H1 (cell line): ENCODE results near the gene F3. TPM values are rescaled to one million over a fixed set of nuclear protein-coding genes. Genes with fewer than 3 reads are reported as not detected.

Experiments used
- CTCF ChIA-PET: fragments of 300-600 bp; sonication (Branson Sonifier 250); formaldehyde crosslinking; loops from one replicate; lab custom pipeline; 2021; ENCODE audit not compliant: partially characterized antibody; lab: Charles Lee
- POLR2A ChIA-PET: fragments of 300-600 bp; sonication (Branson Sonifier 250); formaldehyde crosslinking; loops from one replicate; lab custom pipeline; 2021; ENCODE audit warnings: inconsistent platforms; ENCODE audit not compliant: partially characterized antibody; lab: Charles Lee
- DNase-seq, 2 experiments: peaks; one replicate each; pipeline versions ENCODE4 v3.0.0 to v3.0.0-alpha.2; 2010 to 2022; ENCODE audit warnings: low spot score in 2 of 2, low read depth in 1 of 2, mixed read lengths in 1 of 2
- FAIRE-seq: peaks from 2 replicates; lab custom pipeline; 2011; peaks lifted over from hg19 to GRCh38; lab: Jason Lieb, UNC
- H2AFZ ChIP-seq: 2 replicates; pipeline ENCODE4 v1.8.1; 2012; ENCODE audit warnings: low read length, inconsistent platforms
- H2AK5ac ChIP-seq: 2 replicates; pipeline ENCODE4 v1.6.1; 2013; ENCODE audit warnings: low read depth, low read length
- H2BK120ac ChIP-seq: replicated peaks from 2 replicates; pipeline ENCODE3; 2013; ENCODE audit warnings: low read depth, low read length, inconsistent platforms
- H2BK12ac ChIP-seq: 2 replicates; pipeline ENCODE4 v1.6.1; 2013; ENCODE audit warnings: low read depth, low read length
- H2BK15ac ChIP-seq: 2 replicates; pipeline ENCODE4 v1.6.1; 2013; ENCODE audit warnings: low read length
- H2BK20ac ChIP-seq: 2 replicates; pipeline ENCODE4 v1.6.1; 2013; ENCODE audit warnings: low read length
- H2BK5ac ChIP-seq: 2 replicates; pipeline ENCODE4 v1.6.1; 2013; ENCODE audit warnings: low read depth, low read length
- H3K14ac ChIP-seq: 2 replicates; pipeline ENCODE4 v1.6.1; 2013; ENCODE audit warnings: inconsistent platforms; ENCODE audit not compliant: insufficient read length
- H3K18ac ChIP-seq: 2 replicates; pipeline ENCODE4 v1.6.1; 2013; ENCODE audit warnings: low read length; ENCODE audit errors: extremely low read depth
- H3K23ac ChIP-seq: 2 replicates; pipeline ENCODE4 v1.6.1; 2013; ENCODE audit warnings: inconsistent platforms; ENCODE audit not compliant: insufficient read length
- H3K23me2 ChIP-seq: 2 replicates; pipeline ENCODE4 v1.6.1; 2013; ENCODE audit warnings: low read depth, low read length
- H3K27ac ChIP-seq: 2 replicates; pipeline ENCODE4 v1.6.1; 2011; ENCODE audit warnings: low read depth, low read length, inconsistent platforms
- H3K27me3 ChIP-seq, 4 experiments: replicated peaks in 1 of 4; 1 replicate in 1 of 4; 2 replicates in 3 of 4; pipeline versions ENCODE4 v1.6.1 to v1.8.1; 2011 to 2013; ENCODE audit warnings: low read length in 3 of 4, mild to moderate bottlenecking in 3 of 4, inconsistent platforms in 2 of 4, mixed read lengths in 2 of 4, moderate library complexity in 1 of 4; ENCODE audit not compliant: control insufficient read depth in 3 of 4, insufficient read depth in 3 of 4; ENCODE audit errors: extremely low read depth in 1 of 4
- H3K36me3 ChIP-seq, 4 experiments: 2 replicates each; pipeline versions ENCODE4 v1.6.1 to v1.8.1; 2011 to 2013; ENCODE audit warnings: mild to moderate bottlenecking in 4 of 4, low read length in 3 of 4, moderate library complexity in 2 of 4, control low read depth in 1 of 4, inconsistent platforms in 1 of 4; ENCODE audit not compliant: insufficient read depth in 4 of 4, control insufficient read depth in 2 of 4
- H3K4ac ChIP-seq: replicated peaks from 2 replicates; pipeline ENCODE3; 2013; ENCODE audit warnings: low read length, low read depth, mixed read lengths, inconsistent platforms; ENCODE audit not compliant: insufficient read length
- H3K4me1 ChIP-seq, 4 experiments: replicated peaks in 1 of 4; 1 replicate in 1 of 4; 2 replicates in 3 of 4; pipeline versions ENCODE4 v1.6.1 to v1.8.1; 2011 to 2013; ENCODE audit warnings: low read length in 3 of 4, inconsistent platforms in 2 of 4, mixed read lengths in 1 of 4; ENCODE audit not compliant: insufficient read depth in 4 of 4, control insufficient read depth in 3 of 4
- H3K4me2 ChIP-seq, 2 experiments: 2 replicates each; pipeline versions ENCODE4 v1.6.1 to v1.8.1; 2011 to 2013; ENCODE audit warnings: low read depth in 2 of 2, low read length in 2 of 2, control low read depth in 1 of 2, inconsistent platforms in 1 of 2, mild to moderate bottlenecking in 1 of 2; ENCODE audit not compliant: insufficient read depth in 1 of 2
- H3K4me3 ChIP-seq, 4 experiments: fragments of 200-600, 300-600 bp in 1 of 4; sonication (generic), shearing (Covaris generic), sonication (Bioruptor Twin) in 1 of 4; 2 replicates each; pipeline versions ENCODE4 v1.5.1 to v1.8.1; 2011 to 2016; ENCODE audit warnings: low read length in 4 of 4, low read depth in 3 of 4, control low read depth in 2 of 4, inconsistent platforms in 2 of 4, mild to moderate bottlenecking in 2 of 4, mixed read lengths in 1 of 4, moderate library complexity in 1 of 4; ENCODE audit not compliant: insufficient read depth in 2 of 4; ENCODE audit errors: extremely low read depth in 1 of 4
- H3K56ac ChIP-seq: replicated peaks from 2 replicates; pipeline ENCODE3; 2013; ENCODE audit warnings: low read depth, mild to moderate bottlenecking, mixed read lengths, low read length, inconsistent platforms; ENCODE audit not compliant: insufficient read length
- H3K79me1 ChIP-seq: 2 replicates; pipeline ENCODE4 v1.6.1; 2013; ENCODE audit warnings: low read depth, low read length, control low read depth
- H3K79me2 ChIP-seq, 2 experiments: 2 replicates each; pipeline versions ENCODE4 v1.6.1 to v1.8.1; 2012 to 2013; ENCODE audit warnings: low read length in 2 of 2, mild to moderate bottlenecking in 2 of 2, inconsistent platforms in 1 of 2; ENCODE audit not compliant: insufficient read depth in 2 of 2, control insufficient read depth in 1 of 2
- H3K9ac ChIP-seq, 4 experiments: replicated peaks in 1 of 4; 1 replicate in 1 of 4; 2 replicates in 3 of 4; pipeline versions ENCODE4 v1.6.1 to v1.8.1; 2011 to 2013; ENCODE audit warnings: low read depth in 3 of 4, low read length in 3 of 4, control low read depth in 2 of 4, mild to moderate bottlenecking in 2 of 4, moderate library complexity in 2 of 4, inconsistent platforms in 1 of 4; ENCODE audit errors: extremely low read depth in 1 of 4
- H3K9me3 ChIP-seq, 2 experiments: 2 replicates each; pipeline versions ENCODE4 v1.6.1 to v1.8.1; 2012 to 2013; ENCODE audit warnings: mild to moderate bottlenecking in 2 of 2, moderate library complexity in 2 of 2, control low read depth in 1 of 2, inconsistent platforms in 1 of 2, low read depth in 1 of 2, low read length in 1 of 2, mixed read lengths in 1 of 2; ENCODE audit not compliant: insufficient read depth in 2 of 2
- H4K20me1 ChIP-seq, 2 experiments: replicated peaks in 1 of 2; 2 replicates each; pipeline versions ENCODE3 to v1.8.1; 2011 to 2013; ENCODE audit warnings: inconsistent platforms in 2 of 2, low read length in 2 of 2, mild to moderate bottlenecking in 1 of 2; ENCODE audit not compliant: insufficient read depth in 2 of 2, control insufficient read depth in 1 of 2
- H4K5ac ChIP-seq: 2 replicates; pipeline ENCODE4 v1.6.1; 2013; ENCODE audit warnings: low read length, low read depth, mixed read lengths, inconsistent platforms; ENCODE audit not compliant: insufficient read length
- H4K8ac ChIP-seq: 2 replicates; pipeline ENCODE4 v1.8.0; 2013; ENCODE audit warnings: mild to moderate bottlenecking, moderate library complexity, low read length, inconsistent platforms; ENCODE audit not compliant: insufficient read depth; ENCODE audit errors: extremely low read depth
- H4K91ac ChIP-seq: replicated peaks from 2 replicates; pipeline ENCODE3; 2013; ENCODE audit warnings: low read length, mixed read lengths, inconsistent platforms; ENCODE audit not compliant: insufficient read length
- ATF3 ChIP-seq: IDR thresholded peaks from 2 replicates; pipeline ENCODE4 v1.6.1; 2011; ENCODE audit warnings: low read depth, mild to moderate bottlenecking, low read length; ENCODE audit not compliant: insufficient read depth
- BRCA1 ChIP-seq: IDR thresholded peaks from 2 replicates; pipeline ENCODE4 v1.6.1; 2012; ENCODE audit warnings: low read depth, low read length, improper control_type of control experiment
- CTCF ChIP-seq, 3 experiments: IDR thresholded peaks; 1 replicate in 2 of 3; 2 replicates in 1 of 3; pipeline versions ENCODE4 v1.5.1 to v1.6.1; 2011; ENCODE audit warnings: low read length in 3 of 3, mild to moderate bottlenecking in 3 of 3, inconsistent platforms in 2 of 3, low read depth in 1 of 3, moderate library complexity in 1 of 3; ENCODE audit not compliant: insufficient read depth in 1 of 3; ENCODE audit errors: control extremely low read depth in 1 of 3
- MAX ChIP-seq: IDR thresholded peaks from 2 replicates; pipeline ENCODE4 v1.6.1; 2012; ENCODE audit warnings: inconsistent platforms
- SIN3A ChIP-seq, 2 experiments: IDR thresholded peaks in 1 of 2; conservative IDR thresholded peaks in 1 of 2; 2 replicates each; pipeline ENCODE4 v1.6.1; 2011 to 2012; ENCODE audit warnings: low read length in 2 of 2, improper control_type of control experiment in 1 of 2, low read depth in 1 of 2, mild to moderate bottlenecking in 1 of 2
- SP2 ChIP-seq: IDR thresholded peaks from 2 replicates; pipeline ENCODE4 v1.6.1; 2012; ENCODE audit warnings: mild to moderate bottlenecking, low read length, inconsistent platforms
- TEAD4 ChIP-seq: IDR thresholded peaks from 2 replicates; pipeline ENCODE4 v1.6.1; 2012; ENCODE audit warnings: low read depth, low read length, inconsistent platforms, mixed read lengths
- WGBS, 2 experiments: shearing (Covaris generic) in 1 of 2; methylation state at CpG; one replicate each; pipeline versions ENCODE4 v1.1.6 to v1.1.7; 2013 to 2015; ENCODE audit warnings: low lambda C conversion rate in 2 of 2, mixed read lengths in 2 of 2, inconsistent platforms in 1 of 2, low coverage in 1 of 2, missing lambda C conversion rate in 1 of 2; ENCODE audit not compliant: insufficient replicate concordance in 2 of 2, insufficient coverage in 1 of 2, insufficient read length in 1 of 2; ENCODE audit errors: extremely low coverage in 1 of 2, missing lambda C conversion rate in 1 of 2; 5-methylcytosine and 5-hydroxymethylcytosine counted together
- polyA plus RNA-seq, 7 experiments: library from polyadenylated mRNA; depleted of rRNA in 3 of 7; stranded (reverse) in 5 of 7; unstranded in 2 of 7; fragments of >200 nt in 5 of 7; fragments of 200-250 nt in 2 of 7; gene quantifications; 1 replicate in 5 of 7; 2 replicates in 1 of 7; 4 replicates in 1 of 7; pipeline versions ENCODE4 v1.2.1 to v1.2.3, GENCODE V29; 2011 to 2013; ENCODE audit warnings: missing spikeins in 2 of 7, mixed read lengths in 2 of 7
- total RNA-seq: library from RNA; stranded (reverse); fragmentation: NEBNext Ultra II Directional; extraction: Animal tissue kit (Norgen Biotek cat#: 25700); gene quantifications from 2 replicates; pipeline ENCODE4 v1.2.1, GENCODE V29; 2021

F3 gene
- total and polyA plus RNA-seq, 2 of the 8 experiments (the other 6 are each of a cell fraction or from before 2014, with no cell fraction given), result 2.6 to 8.6 TPM

- no peak overlapping the region for H3K4me3 ChIP-seq
- H3K36me3 ChIP-seq, result no peaks in the 10 kb centered on the region
- H3K9me3 ChIP-seq, result peaks cover 4 to 6% of the 10 kb centered on the region in 2 experiments; a peak in 3 of 4 replicates
- H3K56ac ChIP-seq, result no peak overlapping the region
- H3K79me2 ChIP-seq, result no peaks in the 10 kb centered on the region
- H2AFZ ChIP-seq, result no peak overlapping the region
- H3K23me2 ChIP-seq, result no peaks in the 10 kb centered on the region
- no peaks in the 10 kb centered on the region for H3K27me3 ChIP-seq
- 100% methylated on average over 1 of the region's 1 CpG; no CpG with 5 or more reads in 1 of the 2 experiments for WGBS, 2 experiments
- H3K4me2 ChIP-seq, result no peak overlapping the region
- TF ChIP-seq CTCF (IDR thresholded peaks at IDR 0.05; ENCODE audit: control extremely low read depth in 1 of 3, insufficient read depth in 1 of 3, low read depth in 1 of 3, low read length in 3 of 3) (no peak), ATF3 (no peak), BRCA1 (no peak), SP2 (no peak), SIN3A (conservative IDR thresholded peaks at IDR 0.05 in 1 of 2, IDR thresholded peaks at IDR 0.05 in 1 of 2; ENCODE audit: low read depth in 1 of 2, low read length in 2 of 2) (no peak), MAX (no peak), TEAD4 (no peak)
- H2AK5ac ChIP-seq, result no peak overlapping the region
- no peak overlapping the region for H4K91ac ChIP-seq
- no peak overlapping the region for H3K9ac ChIP-seq
- H3K23ac ChIP-seq, result no peak overlapping the region
- H2BK15ac ChIP-seq, result no peak overlapping the region
- CTCF ChIA-PET, result interaction anchor here (0.8 kb wide), 1 partner anchor 233 kb away, joined by 4 read pairs; no protein-coding TSS in a partner anchor
- no peak overlapping the region for H4K8ac ChIP-seq
- no peak overlapping the region for H3K4ac ChIP-seq
- no peak overlapping the region for H3K27ac ChIP-seq
- POLR2A ChIA-PET, result interaction anchor here (1.1 kb wide), 1 partner anchor 228 kb away, joined by 3 read pairs; no protein-coding TSS in a partner anchor
- no peaks in the 10 kb centered on the region for H3K4me1 ChIP-seq
- H3K14ac ChIP-seq, result no peak overlapping the region
- H2BK120ac ChIP-seq, result no peak overlapping the region
- no peak for FAIRE-seq
- no peak overlapping the region for H2BK12ac ChIP-seq
- H3K79me1 ChIP-seq, result no peaks in the 10 kb centered on the region
- DNase-seq, result no peak
- no peak overlapping the region for H4K5ac ChIP-seq
- no peak overlapping the region for H2BK5ac ChIP-seq
- H2BK20ac ChIP-seq, result no peak overlapping the region
- no peak overlapping the region for H3K18ac ChIP-seq
- no peaks in the 10 kb centered on the region for H4K20me1 ChIP-seq
These were observed 31.2 kb upstream of the F3 start for GRCh38 chr1:94572780-94573179.
